OCI-M2 (cell line): ENCODE data around the gene KCNA10.
"Not testable (repeated sequence)": the region's sequence is repeated elsewhere in the genome, so short reads cannot be mapped to it uniquely, and the experiment has no call there.

Experiments
- DNase-seq: peaks from one replicate; lab custom pipeline; 2025; ENCODE audit not compliant: unreplicated experiment; lab: John Stamatoyannopoulos, UW

The KCNA10 gene

DNA sequence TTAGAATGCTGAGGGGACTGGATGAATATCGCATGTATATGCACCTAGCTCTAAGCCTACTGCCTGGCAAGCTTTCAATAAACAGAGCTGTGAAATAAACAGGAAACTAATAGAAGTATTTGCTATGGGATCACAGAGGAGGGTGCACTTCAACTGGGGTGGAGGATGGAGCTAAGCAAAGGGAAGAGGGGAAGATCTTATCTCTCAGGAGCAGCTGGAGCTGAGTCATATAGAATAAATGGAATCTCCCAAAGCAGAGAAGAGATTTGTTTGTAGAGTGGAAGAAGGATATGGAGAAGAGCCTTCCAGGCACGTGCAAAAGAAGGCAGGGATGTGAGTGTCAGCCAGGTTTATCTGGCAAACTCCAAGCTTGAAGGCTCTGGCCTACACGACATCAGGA, 17.0 kb upstream of the KCNA10 start:
- DNase-seq: no peak

DNA sequence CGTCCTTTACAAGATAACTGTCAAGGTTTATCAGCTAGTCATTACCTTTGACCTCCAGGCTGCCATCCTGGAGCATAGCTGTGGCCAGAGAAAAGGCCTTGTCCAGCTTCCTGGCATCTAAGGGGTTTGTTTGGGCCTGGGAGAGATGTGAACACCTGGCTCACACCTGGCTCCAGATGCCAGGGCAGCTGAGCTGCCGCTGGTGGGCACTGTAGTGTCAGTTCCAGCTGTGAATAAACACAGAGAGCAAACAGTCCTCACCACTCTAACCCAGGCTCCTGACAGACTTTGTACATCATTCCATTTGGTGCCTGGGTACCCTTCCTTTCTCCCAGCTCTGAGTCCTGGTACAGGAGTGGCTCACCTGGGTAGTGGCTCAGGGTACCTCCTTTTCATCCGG, 14.3 kb upstream of the KCNA10 start:
- DNase-seq: no peak

DNA sequence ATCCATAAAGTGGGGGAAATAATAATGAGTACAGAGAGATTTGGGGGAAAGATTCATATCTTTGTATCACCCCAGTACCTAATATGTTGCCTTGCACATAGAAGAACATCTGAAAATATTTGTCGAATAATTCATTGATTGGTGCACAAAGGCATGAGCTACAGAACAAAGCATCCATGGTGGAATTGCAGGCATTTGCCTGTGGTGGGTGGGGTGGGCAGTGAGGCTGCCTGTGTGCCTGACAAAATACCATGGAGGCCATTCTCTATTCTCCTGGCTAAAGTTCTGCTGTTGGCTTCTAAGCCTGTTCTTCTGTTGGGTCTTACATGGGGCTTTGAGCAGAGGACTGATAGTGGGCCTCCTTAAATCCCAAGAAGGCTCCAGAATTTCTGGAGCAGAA, 10.0 kb upstream of the KCNA10 start:
- DNase-seq: no peak

DNA sequence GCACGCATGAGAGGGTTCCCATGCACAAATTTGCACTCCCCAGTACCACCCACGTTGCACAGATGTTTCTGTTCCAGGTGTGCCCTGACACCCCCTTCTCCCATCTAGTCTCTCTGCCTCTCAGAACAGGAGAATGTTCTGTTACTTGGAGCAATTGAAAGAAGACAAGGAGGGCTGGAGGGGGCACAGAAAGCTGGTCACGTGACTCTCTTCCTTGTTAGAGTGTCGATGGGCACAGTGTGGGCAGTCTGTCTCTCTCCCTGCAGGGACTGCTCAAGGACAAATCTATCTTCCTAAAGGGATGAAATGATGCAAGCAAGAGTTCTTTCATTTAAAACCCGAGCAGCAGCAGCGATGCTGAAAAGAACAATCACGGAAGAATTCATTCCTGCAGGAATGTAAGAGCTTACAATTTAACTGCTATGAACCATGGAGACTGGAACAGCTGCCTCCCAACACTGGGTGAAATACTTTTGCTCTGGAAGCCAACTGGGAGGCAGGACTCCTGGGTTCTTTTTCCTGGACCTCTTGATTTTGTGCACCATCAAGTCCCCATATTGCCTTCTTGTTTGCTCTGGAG, 7.3 kb upstream of the KCNA10 start:
- no peak for DNase-seq

DNA sequence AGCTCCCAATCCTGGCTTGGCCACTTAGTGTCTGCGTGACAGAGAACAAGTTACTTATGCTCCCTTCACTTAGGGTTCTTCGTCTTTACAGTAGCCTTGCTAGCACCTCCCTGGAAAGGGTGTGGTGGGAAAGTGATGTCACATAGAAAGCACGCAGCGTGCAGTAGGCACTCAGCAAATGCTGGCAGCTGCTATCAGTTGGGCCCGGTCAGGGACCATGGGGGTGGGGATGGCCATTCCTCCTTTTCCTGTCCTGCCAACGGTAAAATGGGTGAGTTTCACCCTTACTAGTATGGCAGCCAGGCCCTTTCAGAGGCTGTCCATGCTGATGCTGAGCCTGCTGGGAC, 6.2 kb upstream of the KCNA10 start:
- no peak for DNase-seq

DNA sequence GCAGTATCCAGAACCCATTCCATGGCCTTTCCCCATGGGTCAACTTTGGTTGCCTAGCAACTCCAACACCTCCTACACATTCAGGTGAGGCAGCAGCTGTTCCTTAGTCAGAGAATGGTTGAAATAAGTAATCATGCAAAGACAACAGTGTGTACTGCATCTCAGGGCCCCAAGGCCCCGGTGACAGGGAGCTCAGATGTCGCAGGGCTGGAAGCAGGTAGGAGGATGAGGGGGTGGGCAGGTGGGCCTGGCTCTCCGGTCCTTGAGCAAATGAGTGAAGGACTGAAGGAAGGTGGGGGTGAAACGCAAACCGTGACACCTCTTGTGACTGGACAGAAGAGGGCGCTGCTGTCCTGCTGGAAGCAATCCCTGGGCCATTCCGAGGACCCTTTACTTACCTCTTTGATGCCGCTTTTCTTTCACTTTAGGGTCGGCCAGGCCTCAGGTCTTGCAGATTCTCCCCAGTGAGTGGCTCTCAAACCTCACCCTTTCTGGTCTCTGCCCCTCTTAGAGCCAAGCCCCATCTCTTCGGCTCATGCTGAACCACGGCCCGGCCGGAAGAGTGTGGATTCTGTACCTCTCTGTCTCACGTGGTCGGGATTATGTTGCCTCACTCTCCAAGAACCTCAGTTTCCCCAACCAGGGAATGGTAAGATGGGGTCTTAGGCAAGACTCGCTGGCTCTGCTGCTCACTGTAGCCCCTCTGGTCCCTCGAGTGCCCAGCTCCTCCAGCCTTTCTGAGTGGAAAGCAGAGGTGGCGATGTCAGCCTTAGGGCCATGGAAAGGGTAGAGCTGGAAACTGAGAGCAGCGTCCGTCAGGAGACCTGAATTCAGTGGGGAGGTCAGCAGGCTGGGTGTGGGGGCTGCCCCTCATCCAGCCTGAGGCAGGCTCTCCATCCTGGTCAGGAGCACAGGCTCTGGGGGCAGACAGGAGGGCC, 5.6 kb upstream of the KCNA10 start:
- DNase-seq: no peak

DNA sequence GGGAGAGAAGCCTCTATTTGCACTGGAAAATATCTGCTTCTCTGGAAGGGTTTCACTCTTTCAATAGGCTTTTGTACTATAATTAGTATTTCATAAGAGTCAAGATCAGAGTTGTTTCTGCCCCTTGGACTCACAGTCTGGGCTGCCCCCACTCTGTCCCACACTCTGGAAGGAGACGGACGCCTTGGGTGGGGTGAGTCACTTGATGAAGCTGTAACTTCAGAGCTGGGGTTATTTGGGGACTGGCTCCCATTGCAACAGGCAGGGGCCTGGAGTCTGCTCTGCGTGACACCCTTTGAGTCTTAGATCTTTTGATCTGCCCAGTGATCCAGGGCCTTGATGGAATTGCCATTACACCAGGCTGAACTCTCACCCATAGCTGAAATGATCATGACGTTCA, 4.0 kb upstream of the KCNA10 start:
- DNase-seq: no peak

DNA sequence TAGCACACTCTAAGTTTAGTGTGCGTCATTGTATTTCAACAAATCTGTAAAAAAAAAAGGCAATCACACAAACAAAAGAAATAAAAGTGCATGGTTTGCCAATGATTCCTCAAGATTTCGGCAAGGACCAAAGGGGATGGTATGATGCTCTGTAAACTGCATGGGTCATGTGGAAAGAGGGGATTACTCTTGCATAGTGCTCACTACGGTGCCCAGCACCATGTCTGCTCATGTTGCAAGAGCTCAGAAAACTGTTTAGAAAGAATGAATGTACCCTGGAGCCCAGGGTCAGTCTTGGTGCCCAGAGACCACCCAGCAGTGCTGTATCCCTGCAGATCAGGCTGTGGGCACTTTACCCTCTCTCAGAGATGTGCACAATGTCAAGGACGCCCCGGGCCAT, 3.6 kb upstream of the KCNA10 start:
- no peak for DNase-seq

DNA sequence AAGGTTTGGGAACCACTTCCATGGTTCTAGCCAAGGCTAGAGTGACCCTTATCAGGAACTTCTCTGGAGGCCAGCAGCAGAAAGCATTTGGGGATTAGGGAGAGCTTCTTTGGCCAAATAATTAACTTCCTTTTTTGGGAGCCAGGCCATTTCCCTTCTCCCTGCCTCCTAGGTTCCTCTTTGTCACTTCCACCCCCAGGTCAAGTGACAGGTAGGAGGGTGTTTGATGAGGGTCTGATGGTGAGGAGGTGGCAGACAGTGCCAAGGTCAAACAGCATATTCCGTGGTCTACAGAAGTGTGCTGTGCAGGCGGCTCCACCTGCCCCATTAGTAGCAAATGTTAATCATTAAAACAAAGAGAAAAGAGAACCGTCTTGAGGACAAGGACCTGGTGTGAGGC, 1.9 kb upstream of the KCNA10 start:
- DNase-seq: no peak

DNA sequence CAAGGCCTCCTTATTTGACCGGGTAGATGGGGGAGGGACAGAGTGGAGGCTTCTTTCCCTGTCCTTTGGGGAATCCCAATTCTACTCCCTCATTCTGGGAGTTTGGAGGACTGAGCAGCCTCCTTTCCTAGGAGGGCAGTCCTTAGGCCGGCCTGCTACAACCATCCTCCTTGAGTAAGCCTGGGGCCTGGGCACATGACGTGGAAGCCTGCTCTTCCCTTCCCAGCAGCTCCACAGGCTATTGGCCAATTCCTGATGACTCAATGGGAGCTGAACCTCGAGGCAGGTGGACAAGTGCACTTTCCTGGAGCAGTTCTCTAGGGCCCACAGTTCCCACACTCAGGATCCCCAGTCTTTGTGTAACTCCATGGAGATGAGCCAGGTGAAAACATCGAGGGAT, 3.1 kb downstream of the KCNA10 start:
- no peak for DNase-seq

DNA sequence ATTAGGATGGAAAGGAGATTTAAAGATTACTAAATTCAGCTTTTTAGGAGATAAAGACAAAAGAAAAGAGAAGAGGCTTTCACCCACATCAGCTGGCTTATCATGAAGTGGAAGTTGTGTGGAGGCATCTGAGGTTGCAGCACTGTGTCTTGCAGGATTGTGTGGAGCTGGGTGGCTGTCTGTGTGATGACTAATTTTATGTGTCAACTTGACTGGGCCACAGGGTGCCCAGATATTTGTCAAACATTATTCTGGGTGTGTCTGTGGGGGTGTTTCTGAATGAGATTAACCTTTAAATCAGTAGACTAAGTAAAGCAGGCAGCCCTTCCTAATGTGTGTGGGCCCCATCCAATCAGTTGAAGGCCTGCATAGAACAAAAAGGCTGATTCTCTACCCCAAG, 3.9 kb downstream of the KCNA10 start:
- no peak for DNase-seq

DNA sequence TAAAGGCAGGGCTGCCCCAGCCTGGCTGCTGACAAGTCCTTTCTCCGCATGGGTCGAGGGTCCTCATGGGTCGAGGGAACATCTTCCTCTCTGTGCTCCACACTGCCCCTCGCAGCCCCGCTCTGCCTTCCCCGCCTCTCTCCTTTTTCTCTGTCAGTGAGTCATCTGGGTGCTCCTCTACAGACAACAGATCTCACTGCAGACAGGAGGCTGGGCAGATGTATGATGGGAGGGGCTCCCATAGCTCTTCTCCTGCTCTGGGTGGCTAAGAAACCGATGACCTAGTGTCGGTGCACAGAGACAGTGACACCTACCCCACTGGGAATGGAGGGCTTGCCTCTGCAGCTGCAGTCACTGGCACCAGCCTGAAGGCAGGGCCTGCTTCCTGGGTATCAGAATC, 5.5 kb downstream of the KCNA10 start:
- DNase-seq: no peak

DNA sequence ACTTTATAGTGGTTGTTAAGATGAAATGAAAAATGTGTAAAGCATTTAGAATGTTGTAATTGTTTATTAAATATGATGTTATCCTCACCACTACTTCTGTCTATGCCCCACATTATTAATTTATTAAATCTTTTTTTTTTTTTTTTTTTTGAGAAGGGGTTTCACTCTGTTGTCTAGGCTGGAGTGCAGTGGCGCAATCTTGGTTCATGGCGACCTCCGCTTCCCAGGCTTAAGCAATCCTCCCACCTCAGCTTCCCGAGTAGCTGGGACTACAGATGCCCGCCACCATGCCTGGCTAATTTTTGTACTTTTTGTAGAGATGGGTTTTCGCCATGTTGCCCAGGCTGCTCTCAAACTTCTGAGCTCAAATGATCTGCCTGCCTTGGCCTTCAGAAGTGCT, 7.5 kb downstream of the KCNA10 start:
- DNase-seq: no peak

DNA sequence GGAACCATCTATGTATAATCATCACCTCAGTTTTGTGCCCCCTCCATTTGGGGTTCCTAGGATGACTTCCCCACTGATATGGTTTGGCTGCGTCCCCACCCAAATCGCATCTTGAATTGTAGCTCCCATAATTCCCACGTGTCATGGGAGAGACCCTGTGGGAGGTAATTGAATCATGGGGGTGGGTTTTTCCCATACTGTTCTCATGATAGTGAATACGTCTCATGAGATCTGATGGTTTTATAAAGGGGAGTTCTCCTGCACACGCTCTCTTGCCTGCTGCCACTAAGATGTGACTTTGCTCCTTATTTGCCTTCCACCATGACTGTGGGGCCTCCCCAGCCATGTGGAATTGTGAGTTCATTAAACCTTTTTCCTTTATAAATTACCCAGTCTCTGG, 8.1 kb downstream of the KCNA10 start:
- not testable (repeated sequence) for DNase-seq

DNA sequence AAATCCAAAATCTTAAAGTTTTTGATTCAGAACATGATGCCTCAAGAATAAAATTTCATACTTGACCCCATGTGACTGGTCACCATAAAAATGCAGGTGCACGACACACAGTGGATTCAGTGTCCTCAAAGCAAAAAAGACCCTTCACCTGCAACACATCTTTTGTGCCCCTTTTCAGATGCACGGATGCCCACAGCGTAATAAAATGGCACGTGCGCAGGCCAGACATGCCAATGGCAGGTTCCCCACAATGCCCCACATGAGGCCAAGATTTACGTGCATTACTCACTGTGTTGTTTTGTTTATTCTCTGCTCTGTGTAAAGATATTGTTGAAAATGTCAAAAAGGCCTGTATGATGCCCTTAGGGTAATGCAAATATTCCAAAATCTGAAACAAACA, 9.3 kb downstream of the KCNA10 start:
- DNase-seq: no peak

DNA sequence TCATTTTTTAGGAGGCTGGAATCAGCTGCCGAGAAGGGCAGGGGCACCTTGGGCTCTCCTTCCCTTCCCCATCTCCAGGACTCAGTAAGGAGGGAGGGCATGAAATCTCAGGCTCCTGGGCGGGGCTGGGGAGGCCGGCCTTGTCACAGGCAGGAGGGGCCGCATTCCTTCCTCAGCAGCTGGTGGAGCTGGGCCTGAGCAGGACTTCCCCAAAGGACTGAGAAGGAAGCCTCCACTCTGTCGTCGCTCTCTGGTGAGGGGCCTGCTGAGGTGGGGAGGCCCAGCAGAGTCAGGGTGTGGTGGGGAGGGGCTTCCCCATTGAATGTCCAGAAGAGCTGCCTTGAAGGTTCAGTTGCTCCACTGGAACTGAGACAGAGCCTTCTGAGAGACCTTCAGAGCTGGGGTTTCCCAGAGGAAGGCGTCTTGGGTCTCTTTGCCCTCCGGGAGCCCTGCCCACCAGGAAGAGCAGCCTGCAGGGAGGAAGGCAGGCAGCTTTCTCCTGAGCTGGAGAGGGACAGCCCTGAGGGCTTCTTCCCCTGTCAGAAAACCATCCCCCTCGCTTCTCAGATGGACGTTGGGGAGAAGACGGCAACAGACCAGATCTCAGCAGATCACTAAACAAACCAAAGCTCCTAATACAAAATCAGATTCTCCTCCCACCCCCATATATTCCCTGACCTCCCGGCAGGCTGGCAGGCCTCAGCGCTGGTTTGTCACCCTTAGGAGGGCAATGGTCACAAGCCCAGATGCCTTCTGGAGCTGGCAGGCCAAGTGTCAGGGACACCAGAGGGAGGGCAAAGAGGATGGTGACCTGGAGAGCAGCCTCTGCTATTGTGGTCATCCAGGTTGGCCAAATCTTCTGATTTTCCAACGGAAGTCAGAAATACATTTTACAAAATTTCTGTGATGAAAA, 10.7 kb downstream of the KCNA10 start:
- no peak for DNase-seq

DNA sequence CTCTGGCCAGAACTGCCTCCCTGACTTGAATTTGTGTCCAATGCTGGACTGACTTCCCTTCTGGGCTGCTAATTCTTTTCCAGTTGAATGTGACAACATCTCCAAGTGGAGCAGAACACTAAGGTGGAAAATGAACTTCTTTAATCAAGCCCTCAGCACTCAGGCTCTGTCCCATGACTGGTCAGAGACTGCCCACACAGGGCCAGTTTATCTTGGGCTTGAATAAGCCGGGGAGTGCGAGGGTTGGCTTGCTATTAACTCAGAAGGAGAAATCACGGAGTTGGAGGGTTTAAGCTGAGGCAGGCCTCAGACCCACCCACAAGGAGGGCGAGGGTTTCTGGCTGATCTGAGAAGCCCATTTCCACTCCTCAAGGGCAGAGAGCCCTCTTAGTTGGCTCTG, 12.4 kb downstream of the KCNA10 start:
- no peak for DNase-seq

DNA sequence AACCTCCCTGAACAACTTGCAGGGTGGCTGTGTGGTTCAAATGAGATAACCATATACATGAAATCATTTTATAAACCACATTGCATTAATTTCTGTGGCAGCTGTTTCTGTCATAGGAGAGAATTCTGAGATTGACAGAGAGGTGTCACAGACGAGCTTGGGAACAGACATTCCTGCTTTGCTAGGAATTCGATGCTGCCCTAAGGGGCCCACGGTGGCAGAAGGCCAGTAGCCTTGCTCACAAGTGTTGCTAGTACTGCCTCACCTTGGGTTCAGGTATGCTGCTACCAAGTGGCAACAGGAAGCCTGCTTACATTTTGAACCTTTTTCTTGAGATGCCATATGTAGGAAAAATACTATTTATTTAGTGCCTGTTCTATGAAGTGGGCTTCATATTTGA, 13.4 kb downstream of the KCNA10 start:
- DNase-seq: no peak

DNA sequence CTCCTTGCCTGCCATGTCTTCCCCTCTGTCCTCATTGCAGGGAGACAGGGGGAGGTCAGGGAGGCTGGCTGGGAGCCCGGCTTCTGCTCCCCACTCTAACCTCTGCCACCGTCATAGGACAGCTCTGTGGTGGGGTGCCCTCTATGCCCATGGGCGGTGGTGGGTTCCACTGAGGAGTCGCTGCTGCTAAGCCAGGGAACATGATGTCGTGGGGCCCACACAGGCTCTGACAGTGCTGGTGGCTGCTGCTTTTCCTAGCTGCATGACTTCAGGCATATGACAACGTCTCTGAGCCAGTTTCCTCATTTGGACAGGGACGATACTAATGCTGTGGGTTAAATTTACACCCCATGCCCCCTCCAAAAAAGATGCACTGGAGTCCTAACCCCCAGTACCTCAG, 14.7 kb downstream of the KCNA10 start:
- DNase-seq: no peak

DNA sequence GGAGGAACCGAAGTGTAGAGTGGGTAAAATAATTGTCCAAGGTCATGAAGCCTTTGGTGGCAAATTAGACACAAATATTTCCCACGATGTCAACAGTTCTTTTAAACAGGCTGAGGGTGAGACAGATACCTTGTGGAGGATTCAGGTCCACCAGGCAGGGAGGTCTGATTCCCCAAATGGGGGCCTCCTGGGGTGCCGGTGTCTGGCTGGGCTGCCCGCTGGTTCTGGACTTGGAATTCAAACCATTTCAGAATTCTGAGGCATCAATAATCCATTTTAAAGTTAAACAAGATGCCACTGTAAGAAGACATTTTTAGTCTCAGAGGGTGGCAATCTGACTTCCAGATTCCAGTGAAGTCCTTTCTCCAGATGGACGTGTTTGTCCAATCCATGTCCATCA, 15.5 kb downstream of the KCNA10 start:
- DNase-seq: no peak

DNA sequence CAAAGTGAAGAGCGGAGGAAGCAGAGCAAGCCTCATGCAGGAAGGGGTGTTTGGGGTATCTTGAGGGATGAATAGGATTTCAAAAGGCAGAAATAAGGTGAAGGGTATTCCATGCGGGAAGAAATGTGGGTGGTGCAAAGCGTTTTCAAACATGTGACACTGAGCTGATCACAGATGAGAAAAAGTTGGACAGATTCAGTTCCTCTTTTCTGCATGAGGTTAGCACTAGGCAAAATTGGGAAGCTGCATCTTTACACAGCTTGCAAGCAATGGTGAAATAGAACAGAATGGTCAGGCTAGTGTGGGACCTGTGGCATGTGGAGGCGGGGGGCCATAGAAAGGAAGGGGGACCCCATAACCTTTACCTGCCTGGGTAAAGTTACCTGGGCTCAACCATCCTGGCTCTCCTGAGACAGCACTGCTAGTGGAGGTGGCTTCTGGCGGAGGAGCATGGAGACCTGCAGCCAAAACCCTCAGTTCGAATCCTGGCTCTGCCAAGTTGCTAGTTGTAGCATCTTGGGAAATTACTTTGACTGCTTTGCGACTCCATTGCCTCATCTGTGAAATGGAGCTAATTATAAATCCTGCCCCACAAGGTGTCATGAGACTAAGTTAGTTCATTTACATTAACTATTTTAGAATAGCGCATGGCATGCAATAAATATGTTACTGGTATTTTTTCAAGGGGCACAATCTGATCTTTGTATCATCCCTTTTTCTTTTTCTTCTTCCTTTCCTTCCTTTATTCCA, 16.4 kb downstream of the KCNA10 start:
- DNase-seq: no peak
